Epithelial cell of esophagus (primary cell): ENCODE measurements around the gene TMPRSS9.
"Not testable (repeated sequence)": the region's sequence is repeated elsewhere in the genome, so short reads cannot be mapped to it uniquely, and the experiment has no call there.

ENCODE experiments used
- DNase-seq: peaks from one replicate; pipeline ENCODE4 v3.0.0; 2010; ENCODE audit warnings: low read depth
- H3K4me3 ChIP-seq: 2 replicates; pipeline ENCODE4 v1.5.1; 2011; ENCODE audit warnings: mild to moderate bottlenecking, low read length, control low read depth
- TF ChIP-seq, protein P1 (sequence below): IDR thresholded peaks from 2 replicates; pipeline ENCODE4 v1.5.1; 2011; ENCODE audit warnings: low read depth, mild to moderate bottlenecking, low read length, control low read depth, inconsistent platforms; ENCODE audit not compliant: insufficient read depth; ENCODE audit errors: missing control alignments

Gene TMPRSS9

GRCh38 chr19:2342656-2343288 lies 17.3 kb upstream of the TMPRSS9 start:
- TF ChIP-seq, protein P1, sequence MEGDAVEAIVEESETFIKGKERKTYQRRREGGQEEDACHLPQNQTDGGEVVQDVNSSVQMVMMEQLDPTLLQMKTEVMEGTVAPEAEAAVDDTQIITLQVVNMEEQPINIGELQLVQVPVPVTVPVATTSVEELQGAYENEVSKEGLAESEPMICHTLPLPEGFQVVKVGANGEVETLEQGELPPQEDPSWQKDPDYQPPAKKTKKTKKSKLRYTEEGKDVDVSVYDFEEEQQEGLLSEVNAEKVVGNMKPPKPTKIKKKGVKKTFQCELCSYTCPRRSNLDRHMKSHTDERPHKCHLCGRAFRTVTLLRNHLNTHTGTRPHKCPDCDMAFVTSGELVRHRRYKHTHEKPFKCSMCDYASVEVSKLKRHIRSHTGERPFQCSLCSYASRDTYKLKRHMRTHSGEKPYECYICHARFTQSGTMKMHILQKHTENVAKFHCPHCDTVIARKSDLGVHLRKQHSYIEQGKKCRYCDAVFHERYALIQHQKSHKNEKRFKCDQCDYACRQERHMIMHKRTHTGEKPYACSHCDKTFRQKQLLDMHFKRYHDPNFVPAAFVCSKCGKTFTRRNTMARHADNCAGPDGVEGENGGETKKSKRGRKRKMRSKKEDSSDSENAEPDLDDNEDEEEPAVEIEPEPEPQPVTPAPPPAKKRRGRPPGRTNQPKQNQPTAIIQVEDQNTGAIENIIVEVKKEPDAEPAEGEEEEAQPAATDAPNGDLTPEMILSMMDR: no peak
- no peak for DNase-seq
- H3K4me3 ChIP-seq: no peak overlapping the region

GRCh38 chr19:2343289-2343982 lies 16.6 kb upstream of the TMPRSS9 start:
- DNase-seq: no peak
- TF ChIP-seq, protein P1: no peak
- H3K4me3 ChIP-seq: no peak overlapping the region

- no peak for DNase-seq
- TF ChIP-seq, protein P1: no peak
- no peak overlapping the region for H3K4me3 ChIP-seq
Measured at GRCh38 chr19:2344381-2344870, 15.6 kb upstream of the TMPRSS9 start.

DNA sequence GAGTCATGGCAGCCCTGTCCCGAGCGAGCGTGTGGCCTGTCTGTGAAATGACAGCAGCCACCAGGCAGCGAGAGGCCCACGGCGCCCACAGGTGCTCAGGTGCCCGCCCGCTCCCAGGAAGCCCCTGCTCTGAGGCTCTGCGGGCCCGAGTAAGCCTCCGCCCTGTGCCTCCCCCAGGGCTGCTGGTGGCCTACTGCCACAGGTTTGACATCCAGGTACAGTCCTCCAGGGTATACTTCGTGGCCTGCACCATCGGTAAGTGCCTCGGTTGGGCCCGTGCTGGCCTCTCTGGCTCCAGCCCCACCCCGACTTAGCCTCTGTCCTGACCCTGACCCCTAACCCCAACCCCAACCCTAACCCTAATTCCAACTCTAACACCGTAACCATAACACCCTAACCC lies 15.0 kb upstream of the TMPRSS9 start:
- TF ChIP-seq, protein P1: no peak
- DNase-seq: no peak
- no peak overlapping the region for H3K4me3 ChIP-seq

DNA sequence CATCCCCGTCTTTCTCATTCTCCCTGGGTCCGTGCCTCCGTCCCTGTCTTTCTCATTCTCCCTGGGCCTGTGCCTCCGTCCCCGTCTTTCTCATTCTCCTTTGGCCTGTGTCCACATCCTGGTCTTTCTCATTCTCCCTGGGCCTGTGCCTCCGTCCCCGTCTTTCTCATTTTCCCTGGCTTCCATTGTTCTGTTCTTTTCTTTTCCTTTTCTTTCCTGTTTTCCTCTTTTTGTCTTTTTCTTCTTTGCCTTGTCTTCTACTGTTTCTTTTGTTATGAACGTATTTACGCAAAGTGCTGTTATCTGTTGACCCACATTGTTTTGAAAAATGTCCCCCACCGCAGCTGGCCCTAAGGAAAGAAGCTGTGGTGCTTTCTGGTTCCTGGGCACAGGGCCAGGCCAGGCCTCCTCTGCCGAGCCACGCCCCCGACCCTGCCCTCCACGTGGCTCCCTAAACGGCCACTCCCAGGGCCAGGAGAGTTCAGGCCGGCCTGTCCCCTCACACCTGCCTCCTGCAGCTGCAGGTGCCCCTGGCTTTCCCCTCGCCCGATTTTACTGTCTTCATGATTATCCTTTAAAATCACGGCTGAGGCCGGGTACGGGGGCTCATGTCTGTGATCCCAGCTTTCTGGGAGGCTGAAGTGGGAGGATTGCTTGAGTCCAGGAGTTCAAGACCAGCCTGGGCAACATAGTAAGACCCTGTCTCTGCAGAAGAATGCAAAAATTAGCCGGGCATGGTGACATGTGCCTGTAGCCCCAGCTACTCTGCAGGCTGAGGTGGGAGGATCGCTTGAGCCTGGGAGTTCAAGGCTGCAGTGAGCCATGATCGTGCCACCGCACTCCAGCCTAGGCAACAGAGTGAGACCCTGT lies 14.0 kb upstream of the TMPRSS9 start:
- H3K4me3 ChIP-seq: no peak overlapping the region
- TF ChIP-seq, protein P1: no peak
- no peak for DNase-seq

DNA sequence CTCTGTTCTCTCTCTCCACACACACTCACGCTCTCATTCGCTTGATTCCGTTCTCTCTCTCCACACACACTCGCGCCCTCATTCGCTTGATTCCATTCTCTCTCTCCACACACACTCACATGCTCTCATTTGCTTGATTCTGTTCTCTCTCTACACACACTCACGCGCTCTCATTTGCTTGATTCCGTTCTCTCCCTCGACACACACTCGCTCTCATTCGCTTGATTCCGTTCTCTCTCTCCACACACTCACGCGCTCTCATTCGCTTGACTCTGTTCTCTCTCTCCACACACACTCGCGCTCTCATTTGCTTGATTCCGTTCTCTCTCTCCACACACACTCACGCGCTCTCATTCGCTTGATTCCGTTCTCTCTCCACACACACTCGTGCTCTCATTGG lies 10.2 kb upstream of the TMPRSS9 start:
- not testable (repeated sequence) for H3K4me3 ChIP-seq, DNase-seq

GRCh38 chr19:2350656-2351055 lies 9.4 kb upstream of the TMPRSS9 start:
- TF ChIP-seq, protein P1: no peak
- no peak for DNase-seq
- no peak overlapping the region for H3K4me3 ChIP-seq
